GM12892 (cell line): ENCODE results near the gene TNNT1.

Experiments
- POLR2AphosphoS5 ChIP-seq: IDR thresholded peaks from 2 replicates; pipeline ENCODE4 v1.6.1; 2011; ENCODE audit warnings: low read depth, low read length, control low read depth
- TAF1 ChIP-seq: IDR thresholded peaks from 2 replicates; pipeline ENCODE4 v1.6.1; 2011; ENCODE audit warnings: low read depth, mild to moderate bottlenecking, control low read depth, low read length, borderline replicate concordance

DNA sequence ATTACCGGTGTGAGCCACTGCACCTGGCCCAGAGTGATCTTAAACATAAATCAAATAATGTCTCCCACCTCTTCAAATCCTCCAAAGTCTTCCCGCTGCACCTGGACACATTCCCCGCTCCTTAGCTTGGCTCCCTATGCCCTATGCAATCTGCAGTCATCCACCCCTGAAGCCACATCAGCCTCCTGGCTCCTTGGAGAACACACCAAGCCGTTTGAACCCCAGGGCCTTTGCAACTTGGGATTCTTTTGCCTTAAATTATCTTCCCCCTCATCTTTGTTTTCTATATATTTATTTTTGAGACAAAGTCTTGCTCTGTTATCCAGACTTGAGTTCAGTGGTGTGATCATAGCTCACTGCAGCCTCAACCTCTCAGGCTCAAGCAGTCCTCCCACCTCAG is 20.1 kb upstream of the TNNT1 start:
- no peak for TF ChIP-seq TAF1
- no peak for TF ChIP-seq POLR2AphosphoS5
